Thyroid gland (tissue), 4 donors: ENCODE measurements around the gene MPPE1. TPM values are rescaled to one million over a fixed set of nuclear protein-coding genes. Genes with fewer than 3 reads are reported as not detected.

ENCODE experiments used
- DNase-seq, 2 donors: peaks; one replicate each; pipeline ENCODE4 v3.0.0-alpha.2; 2019
- H3K27ac ChIP-seq, 3 donors: fragments of 200-600 bp; sonication (generic); 1 replicate in 2 of 3; 2 replicates in 1 of 3; pipeline ENCODE4 v1.5.1; 2016 to 2019; ENCODE audit warnings: mild to moderate bottlenecking in 1 of 3, moderate library complexity in 1 of 3
- H3K27me3 ChIP-seq: fragments of 200-600 bp; sonication (generic); one replicate; pipeline ENCODE4 v1.5.1; 2019
- H3K36me3 ChIP-seq, 2 donors: fragments of 200-600 bp; sonication (generic); one replicate each; pipeline ENCODE4 v1.5.1; 2016 to 2019
- H3K4me1 ChIP-seq, 2 donors: fragments of 200-600 bp; sonication (generic); one replicate each; pipeline ENCODE4 v1.5.1; 2017 to 2019
- H3K4me3 ChIP-seq, 3 donors: fragments of 200-600 bp; sonication (generic); replicated peaks in 1 of 3; 1 replicate in 2 of 3; 2 replicates in 1 of 3; pipeline ENCODE4 v1.5.1; 2016; ENCODE audit warnings: mild to moderate bottlenecking in 1 of 3
- H3K9me3 ChIP-seq: fragments of 200-600 bp; sonication (generic); one replicate; pipeline ENCODE4 v1.5.1; 2017
- CTCF ChIP-seq, 6 experiments: fragments of 200-600 bp in 3 of 6; fragments of 450-650 bp in 3 of 6; sonication (generic) in 3 of 6; IDR thresholded peaks; one replicate each; pipeline ENCODE4 v1.5.1; 2016 to 2019; ENCODE audit warnings: antibody characterized with exemption in 6 of 6, mild to moderate bottlenecking in 2 of 6, inconsistent platforms in 1 of 6, moderate library complexity in 1 of 6
- POLR2A ChIP-seq, 2 donors: fragments of 450-650 bp; IDR thresholded peaks; one replicate each; pipeline ENCODE4 v1.6.1; 2017; ENCODE audit warnings: antibody characterized with exemption in 2 of 2, mild to moderate bottlenecking in 2 of 2, moderate library complexity in 1 of 2
- WGBS, 2 donors: methylation state at CpG; one replicate each; pipeline ENCODE4 v1.1.5; 2017; 5-methylcytosine and 5-hydroxymethylcytosine counted together
- intact Hi-C: fragments of 100-400 bp; cut with DNase I; formaldehyde crosslinking; loops from one replicate; pipeline ENCODE4 v1.15.1; 2023
- total RNA-seq, 4 donors: library from RNA; depleted of rRNA; stranded (reverse); fragments of >200 nt; gene quantifications; one replicate each; pipeline ENCODE4 v1.2.3, GENCODE V29; 2016

MPPE1 gene
- total RNA-seq, 4 donors from 2014 or later, result 50.0 to 111 (median 76.7) TPM

- no peaks in the 10 kb centered on the region for H3K27me3 ChIP-seq
- H3K4me1 ChIP-seq, result no peaks in the 10 kb centered on the region
- no peak for TF ChIP-seq POLR2A (IDR thresholded peaks at IDR 0.05)
- TF ChIP-seq CTCF (IDR thresholded peaks at IDR 0.05), result no peak
- no peak for DNase-seq
- H3K27ac ChIP-seq, result no peak overlapping the region
- intact Hi-C loops, result no loop called here
- no peak overlapping the region for H3K4me3 ChIP-seq
- H3K36me3 ChIP-seq, result no peaks in the 10 kb centered on the region
- H3K9me3 ChIP-seq, result no peaks in the 10 kb centered on the region
- 86 to 91% methylated on average over 5 of the region's 5 CpGs for WGBS, 2 donors
Measured at GRCh38 chr18:11842562-11842961, 65.6 kb downstream of the MPPE1 start.

- 65 to 67% methylated on average over 6 of the region's 6 CpGs for WGBS, 2 donors
- Histone ChIP-seq H3K9me3 (no peaks in the 10 kb centered on the region), H3K4me3 (no peak overlapping the region), H3K4me1 (no peaks in the 10 kb centered on the region), H3K36me3 (no peaks in the 10 kb centered on the region), H3K27ac (no peak overlapping the region), H3K27me3 (no peaks in the 10 kb centered on the region)
- no peak for TF ChIP-seq POLR2A (IDR thresholded peaks at IDR 0.05)
- no peak for TF ChIP-seq CTCF (IDR thresholded peaks at IDR 0.05)
- DNase-seq, result no peak
- intact Hi-C loops, result no loop called here
Measured at GRCh38 chr18:11840493-11840892, 67.6 kb downstream of the MPPE1 start.

GRCh38 chr18:11839556-11839955 lies 68.6 kb downstream of the MPPE1 start:
- H3K27me3 ChIP-seq, result no peaks in the 10 kb centered on the region
- H3K27ac ChIP-seq, result no peak overlapping the region
- H3K4me1 ChIP-seq, result no peaks in the 10 kb centered on the region
- WGBS, 2 donors, result 87 to 89% methylated on average over 6 of the region's 6 CpGs
- no peaks in the 10 kb centered on the region for H3K36me3 ChIP-seq
- intact Hi-C loops, result no loop called here
- DNase-seq, result no peak
- TF ChIP-seq POLR2A (IDR thresholded peaks at IDR 0.05) (no peak), CTCF (IDR thresholded peaks at IDR 0.05) (no peak)
- no peaks in the 10 kb centered on the region for H3K9me3 ChIP-seq
- no peak overlapping the region for H3K4me3 ChIP-seq

GRCh38 chr18:11834772-11835171 lies 73.3 kb downstream of the MPPE1 start:
- 76 to 84% methylated on average over 5 of the region's 5 CpGs for WGBS, 2 donors
- intact Hi-C loops, result no loop called here
- DNase-seq, result no peak
- Histone ChIP-seq H3K9me3 (no peaks in the 10 kb centered on the region), H3K27ac (no peak overlapping the region), H3K4me1 (no peaks in the 10 kb centered on the region), H3K36me3 (no peaks in the 10 kb centered on the region), H3K4me3 (no peak overlapping the region), H3K27me3 (no peaks in the 10 kb centered on the region)
- TF ChIP-seq CTCF (IDR thresholded peaks at IDR 0.05), result no peak
- TF ChIP-seq POLR2A (IDR thresholded peaks at IDR 0.05), result no peak

Other genes starting within 250 kb of the MPPE1 start
- gene GNAL, start 219.1 kb downstream of the MPPE1 start, total RNA-seq, result 10 to 100 TPM; 22.8 to 30.4 (median 26.5) TPM
- 10 to 100 TPM; 75.4 to 99.5 (median 85.9) TPM for gene CHMP1B, start 56.9 kb downstream of the MPPE1 start, total RNA-seq
- gene IMPA2, start 73.2 kb upstream of the MPPE1 start, total RNA-seq, result 10 to 100 TPM; 42.5 to 75.8 (median 54.3) TPM
- under 1 TPM in 1 of 4 donors, not detected in 3; 0.13 TPM for gene ANKRD62, start 185.5 kb upstream of the MPPE1 start, total RNA-seq